Dermis blood vessel endothelial cell (primary cell): ENCODE results near the gene LYRM9. TPM values are rescaled to one million over a fixed set of nuclear protein-coding genes. Genes with fewer than 3 reads are reported as not detected.
"Not testable (repeated sequence)": the region's sequence is repeated elsewhere in the genome, so short reads cannot be mapped to it uniquely, and the experiment has no call there.

ENCODE experiments used
- DNase-seq: peaks from one replicate; pipeline ENCODE4 v3.0.0; 2010
- total RNA-seq: library from RNA; depleted of rRNA; stranded (reverse); fragments of >200 nt; gene quantifications from 2 replicates; pipeline ENCODE4 v1.2.3, GENCODE V29; 2014

Gene LYRM9
- total RNA-seq, 1 donor from 2014 or later, result 9.4 TPM

DNA sequence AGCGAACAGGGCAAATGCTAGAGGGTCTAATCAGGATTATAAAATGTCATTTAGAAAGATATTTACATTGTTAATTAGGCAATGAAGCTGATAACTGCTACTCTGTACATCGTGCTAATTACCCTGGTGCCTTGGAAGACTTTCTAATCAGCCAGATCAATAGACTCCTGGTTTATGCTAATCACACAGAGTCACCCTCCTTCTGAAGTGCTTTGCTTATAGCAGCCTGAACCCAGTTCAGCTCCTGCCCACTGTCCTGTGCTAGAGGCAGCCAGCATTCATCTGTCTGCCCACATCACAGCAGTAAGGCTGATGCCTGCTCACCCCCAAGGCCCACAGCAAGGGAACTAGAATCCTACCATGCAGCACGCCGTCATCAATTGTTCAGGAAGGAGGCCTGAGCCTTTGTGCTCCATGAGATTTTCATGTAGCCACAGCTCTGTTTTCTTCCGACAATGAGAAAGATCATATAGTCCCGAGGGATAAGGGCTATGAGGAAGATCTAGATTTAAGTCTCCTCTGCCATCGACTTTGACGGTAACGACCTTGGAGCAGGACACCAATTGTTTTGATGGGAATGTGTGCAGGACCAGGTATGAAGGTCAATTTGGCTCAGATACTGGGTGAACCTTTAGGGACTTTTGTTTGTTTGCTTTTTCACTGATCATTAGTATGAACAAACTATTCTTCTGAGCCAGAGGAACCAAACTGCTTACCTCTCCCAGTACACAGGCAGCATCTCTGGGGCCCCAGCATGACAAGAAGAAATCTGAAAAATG, 12.5 kb upstream of the LYRM9 start:
- no peak for DNase-seq

DNA sequence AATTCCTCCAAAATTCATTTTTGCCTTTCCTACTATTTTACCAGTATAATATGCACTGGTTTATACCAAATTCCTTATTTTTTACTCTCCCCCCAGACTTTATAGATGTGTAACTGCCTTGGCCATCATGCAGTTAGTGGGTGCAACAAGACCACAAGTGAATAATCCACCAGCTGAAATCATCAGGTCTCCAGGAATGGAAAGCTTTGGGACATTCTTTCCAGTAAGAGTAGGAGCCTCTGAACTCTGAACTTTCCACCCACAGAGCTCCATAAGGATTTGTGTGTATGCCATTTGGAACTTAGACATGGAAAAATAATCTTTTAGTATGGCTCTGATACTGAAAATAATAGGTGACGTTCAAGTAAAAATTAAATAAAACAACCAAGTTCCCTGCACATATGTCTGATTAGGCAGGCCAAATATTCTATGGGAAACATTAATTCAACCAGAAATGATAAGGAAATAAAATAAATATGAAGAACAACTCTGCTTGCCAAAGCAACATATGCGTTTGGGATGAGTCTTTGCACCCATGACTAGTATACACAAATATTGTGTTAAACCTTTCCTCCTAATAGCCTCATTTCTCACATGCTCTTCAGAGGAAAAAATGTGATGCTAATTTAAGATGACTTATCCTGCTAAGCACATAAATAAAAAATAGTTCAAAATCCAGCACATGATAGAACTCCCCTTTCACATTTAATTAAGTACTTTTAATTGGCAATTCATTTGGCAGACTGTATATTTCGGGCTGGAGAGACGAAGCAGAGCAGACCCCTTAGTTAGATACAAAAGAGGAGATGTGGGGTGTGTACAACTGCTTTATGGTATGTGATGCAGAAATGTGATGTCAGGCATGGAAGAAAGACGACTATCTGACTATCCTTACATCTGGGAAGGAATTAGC, 11.6 kb upstream of the LYRM9 start:
- DNase-seq, result no peak

DNA sequence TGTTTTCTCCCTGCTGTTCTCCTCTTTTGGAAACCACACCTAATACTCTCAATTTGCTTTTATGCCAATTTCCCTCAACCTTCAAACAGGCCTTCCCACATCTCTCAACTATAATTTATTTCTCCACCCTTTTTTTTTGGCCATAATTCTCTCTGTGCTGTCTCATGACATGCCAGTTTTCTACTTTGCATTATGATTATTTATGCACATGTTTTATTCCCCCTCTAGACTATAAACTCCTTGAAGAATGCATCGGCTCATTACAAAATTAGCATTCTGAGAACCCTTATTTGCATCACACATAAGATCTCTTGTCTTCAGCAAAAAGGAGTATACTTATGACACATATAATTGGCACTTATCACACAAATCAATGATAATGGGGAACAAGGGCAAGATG, 10.9 kb upstream of the LYRM9 start:
- DNase-seq, result no peak

DNA sequence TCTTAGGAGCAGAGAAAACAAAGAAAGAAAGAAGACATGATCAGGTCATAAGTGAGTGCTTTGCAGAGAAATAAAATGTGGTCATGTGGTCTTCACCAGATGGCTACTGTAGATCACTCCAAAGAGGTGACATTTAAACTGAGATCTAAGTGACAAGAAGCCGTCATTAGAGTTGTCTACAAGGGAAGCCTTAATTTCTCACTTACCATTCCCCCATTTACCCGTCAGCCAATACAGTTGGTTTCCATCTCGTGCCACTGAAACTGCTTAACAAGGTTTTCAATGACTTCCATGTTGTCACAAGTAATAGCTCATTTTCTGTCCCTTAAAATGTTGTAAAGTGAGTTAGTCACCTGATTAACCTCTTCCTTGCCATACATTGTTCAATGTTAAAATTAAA, 6.4 kb upstream of the LYRM9 start:
- DNase-seq, result no peak

- no peak for DNase-seq
Observed at GRCh38 chr17:27898096-27898495, 4.9 kb upstream of the LYRM9 start.

GRCh38 chr17:27896701-27897100, 3.5 kb upstream of the LYRM9 start:
- no peak for DNase-seq

DNA sequence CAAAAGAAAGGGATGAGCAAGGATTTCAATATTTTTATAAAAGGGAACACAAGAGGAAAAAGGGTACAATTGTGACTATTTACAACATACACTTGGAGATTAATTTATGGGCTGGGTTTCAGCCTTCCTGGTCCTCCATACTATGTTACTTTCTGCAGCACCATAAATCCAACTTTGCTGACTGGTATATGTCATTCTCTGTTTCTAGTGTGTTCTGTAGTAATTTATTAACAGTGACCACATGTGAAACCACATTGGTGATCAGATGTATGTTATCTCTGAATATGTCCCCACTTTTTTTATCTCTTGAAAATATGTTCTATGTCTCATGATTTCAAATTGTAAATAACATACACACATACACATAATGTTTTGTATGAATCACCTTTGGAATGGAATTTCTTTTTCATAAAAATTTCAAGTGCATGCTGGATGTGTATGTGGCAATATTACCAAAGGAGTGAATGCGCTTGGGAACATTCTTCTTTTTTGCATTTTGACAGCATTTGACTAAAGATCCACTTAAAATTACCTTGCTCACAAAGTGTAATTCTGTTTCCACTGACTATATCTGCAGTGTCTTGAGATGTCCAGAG, 2.9 kb upstream of the LYRM9 start:
- DNase-seq, result no peak

- DNase-seq, result no peak
Observed at GRCh38 chr17:27895123-27895895, 2.1 kb upstream of the LYRM9 start.

DNA sequence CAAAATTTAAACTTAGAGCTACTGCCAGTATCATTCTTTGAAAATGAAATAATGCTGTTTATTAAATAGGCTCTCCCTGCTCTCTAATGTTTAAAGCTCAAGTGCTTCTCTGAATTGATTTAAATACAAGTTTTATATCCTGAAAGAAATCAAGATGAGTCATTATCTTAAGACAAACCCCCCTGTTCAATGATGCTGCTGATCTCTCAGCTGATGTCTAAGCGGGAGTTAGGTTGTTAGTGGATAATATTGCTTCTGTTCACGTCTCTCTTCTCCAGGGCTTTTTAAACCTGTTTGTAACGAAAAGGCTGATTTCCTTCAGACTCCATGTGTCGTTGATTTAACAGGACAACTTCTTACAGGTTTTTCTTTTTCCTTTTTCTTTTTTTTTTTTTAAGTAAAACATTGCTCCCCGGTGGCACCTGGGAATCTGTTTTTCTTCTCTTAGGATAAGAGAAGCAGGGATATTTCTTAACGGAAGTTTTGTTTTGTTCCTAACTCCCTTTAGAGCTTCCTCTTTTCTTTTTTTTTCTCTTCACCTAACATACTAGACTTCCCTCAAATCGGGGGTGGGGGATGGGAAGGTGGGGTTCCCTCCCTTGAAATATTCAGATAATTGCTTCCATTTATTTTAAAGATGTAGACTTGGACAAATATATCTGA, 807 bp upstream of the LYRM9 start:
- peak; percentile 28 for DNase-seq

DNA sequence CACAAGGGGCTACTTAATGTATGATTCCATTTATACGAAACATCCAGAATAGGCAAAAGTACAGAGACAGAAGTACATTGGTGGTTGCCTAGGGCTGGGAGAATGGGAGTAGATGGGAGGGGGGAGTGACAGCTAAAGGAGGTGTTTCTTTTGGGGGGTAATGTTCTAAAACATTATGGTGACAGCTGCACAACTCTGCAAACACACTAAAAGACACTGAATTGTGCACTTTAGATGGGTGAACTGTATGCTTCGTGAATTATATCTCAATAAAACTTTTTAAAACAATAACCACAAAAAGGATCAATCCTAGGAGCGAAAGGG, 661 bp downstream of the LYRM9 start:
- no peak for DNase-seq

DNA sequence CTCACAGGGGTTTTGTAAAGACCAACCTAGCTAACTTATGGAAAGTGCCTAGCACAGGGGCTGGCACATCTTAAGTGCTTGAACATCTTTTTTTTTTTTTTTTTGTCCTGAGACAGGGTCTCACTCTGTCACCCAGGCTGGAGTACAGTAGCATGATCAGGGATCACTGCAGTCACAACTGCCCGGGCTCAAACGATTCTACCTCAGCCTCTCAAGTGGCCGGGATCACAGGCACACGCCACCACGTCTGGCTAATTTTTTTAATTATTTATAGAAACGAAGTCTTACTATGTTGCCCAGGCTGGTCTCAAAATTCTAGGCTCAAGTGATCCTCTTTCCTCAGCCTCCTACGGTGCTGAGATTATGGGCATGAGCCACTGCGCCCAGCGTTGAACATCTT, 1.3 kb downstream of the LYRM9 start:
- no peak for DNase-seq

DNA sequence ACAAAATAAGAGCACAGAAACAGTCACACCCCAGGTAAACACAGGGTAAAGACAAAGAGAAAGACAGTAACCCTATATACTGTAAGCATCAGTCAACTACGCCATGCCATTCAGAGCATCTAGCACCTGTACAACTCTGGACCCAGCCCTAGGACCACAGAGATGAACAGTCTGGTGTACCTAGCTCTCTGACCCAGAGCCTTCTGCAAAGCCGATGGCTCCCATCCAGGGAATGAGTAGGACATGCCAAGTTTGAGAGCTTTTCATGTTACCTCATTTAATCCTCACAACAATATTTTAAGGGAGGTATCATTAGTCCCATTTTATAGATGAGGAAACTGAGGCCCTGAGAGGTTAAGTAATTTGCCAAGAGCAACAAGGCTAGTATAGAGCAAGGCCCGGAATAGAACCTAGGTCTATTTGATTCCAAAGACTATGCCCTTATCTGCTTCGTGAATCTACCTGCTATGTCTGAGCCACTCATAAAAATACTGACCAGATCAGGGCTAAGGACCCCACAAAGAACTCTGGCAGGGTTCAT, 3.4 kb downstream of the LYRM9 start:
- no peak for DNase-seq

- peak; percentile 14 for DNase-seq
Observed at GRCh38 chr17:27888945-27889344, 4.2 kb downstream of the LYRM9 start.

DNA sequence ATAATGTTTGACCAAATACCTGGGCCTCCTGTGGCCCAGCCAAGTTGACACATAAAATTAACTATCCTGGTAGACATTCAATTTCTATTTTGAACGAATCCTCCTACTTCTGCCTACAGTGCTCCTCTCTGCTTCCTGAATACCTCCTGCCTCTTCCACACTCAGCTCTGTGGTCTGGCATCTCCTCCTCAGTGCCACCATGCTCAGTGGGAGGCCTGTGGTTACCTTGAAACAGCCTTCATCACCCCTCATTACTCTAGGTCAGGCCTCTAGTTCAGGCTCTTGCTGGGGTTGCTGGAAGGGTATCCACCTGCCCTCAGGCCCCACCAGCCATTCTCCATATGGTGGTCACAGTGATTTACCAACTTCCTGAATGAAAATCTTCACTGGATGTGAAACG, 5.1 kb downstream of the LYRM9 start:
- no peak for DNase-seq

- DNase-seq, result not testable (repeated sequence)
Observed at GRCh38 chr17:27886348-27886906, 6.7 kb downstream of the LYRM9 start.

DNA sequence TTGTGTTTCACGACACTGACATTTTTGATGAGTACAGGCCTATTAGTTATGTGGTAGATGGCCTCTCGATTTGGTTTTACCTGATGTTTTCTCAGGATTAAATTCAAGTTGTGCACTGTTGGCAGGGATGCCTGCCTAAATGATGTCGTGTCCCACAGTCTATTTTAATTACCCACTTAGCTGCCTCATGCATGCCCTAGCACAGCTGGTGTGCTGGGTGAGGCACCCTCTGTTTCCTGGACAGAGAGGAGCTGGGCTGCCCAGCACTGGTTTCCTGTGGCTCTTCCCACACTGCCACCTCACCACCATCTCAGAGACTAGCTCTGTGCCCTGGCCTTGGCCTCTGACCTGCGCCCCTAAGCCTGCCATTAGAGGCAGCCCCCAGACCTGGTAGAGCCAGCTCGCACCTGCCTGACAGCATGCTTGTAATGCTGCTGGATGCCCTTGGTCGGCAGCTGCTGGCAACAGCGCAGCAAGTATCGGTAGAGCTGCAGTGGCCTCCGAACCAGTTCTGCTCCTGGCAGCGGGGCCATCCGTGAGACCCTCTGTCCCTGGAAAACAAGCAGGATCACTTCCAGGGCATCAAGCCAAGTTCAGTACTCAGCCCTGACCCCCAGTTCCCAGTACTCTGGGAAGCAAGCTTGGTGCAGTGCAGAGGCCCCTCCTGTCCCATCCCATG, 10.9 kb downstream of the LYRM9 start:
- no peak for DNase-seq

DNA sequence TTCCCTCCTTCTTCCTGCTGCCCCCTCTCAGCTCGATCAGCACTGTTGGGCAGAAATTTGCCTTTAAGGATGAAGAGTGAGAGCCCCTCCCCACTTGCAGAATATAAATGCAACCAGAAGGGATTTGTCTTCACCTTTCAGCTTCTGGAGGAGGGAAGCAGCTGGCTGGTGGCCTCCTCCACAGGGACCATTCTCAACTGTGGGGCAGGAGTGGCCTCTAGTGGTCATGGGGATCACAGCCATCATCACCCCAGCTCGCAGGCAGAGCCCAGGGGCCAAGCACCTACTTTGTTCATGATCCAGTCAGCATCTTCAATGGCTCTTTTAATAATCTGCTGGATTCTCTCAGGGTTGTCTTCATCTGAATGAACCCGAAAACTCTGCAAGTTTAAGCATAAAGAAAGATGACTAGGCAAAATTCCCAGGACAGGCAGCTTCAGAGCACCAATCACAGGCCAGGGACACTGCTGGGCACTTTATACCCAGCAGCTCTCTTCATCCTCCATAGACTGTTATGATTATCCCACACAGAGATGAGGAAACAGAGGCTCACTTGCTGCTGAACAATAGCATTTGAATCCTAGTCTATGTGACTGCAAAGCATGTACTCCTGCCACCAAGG, 13.1 kb downstream of the LYRM9 start:
- DNase-seq, result peak; percentile 85

- no peak for DNase-seq
Observed at GRCh38 chr17:27878776-27879562, 14.2 kb downstream of the LYRM9 start.

DNA sequence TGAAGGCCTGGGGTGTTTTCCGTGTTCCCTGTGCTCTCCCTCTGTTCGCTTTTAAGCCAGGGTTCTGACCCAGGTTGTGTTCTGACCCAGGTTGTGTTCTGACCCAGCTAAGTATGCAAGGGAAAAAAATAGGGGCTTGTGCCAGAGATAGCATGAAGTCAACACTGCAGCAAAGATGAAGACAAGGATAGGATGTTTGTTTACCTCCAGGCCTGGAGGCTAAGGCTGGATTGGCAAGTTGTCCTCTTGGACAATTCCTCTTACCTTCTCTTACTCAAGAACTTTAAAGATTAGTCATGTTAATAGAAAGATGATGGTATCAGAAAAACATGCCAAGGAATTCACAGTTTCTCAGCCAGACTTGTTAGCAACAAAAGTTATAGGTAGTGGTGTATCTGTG, 19.4 kb downstream of the LYRM9 start:
- no peak for DNase-seq

DNA sequence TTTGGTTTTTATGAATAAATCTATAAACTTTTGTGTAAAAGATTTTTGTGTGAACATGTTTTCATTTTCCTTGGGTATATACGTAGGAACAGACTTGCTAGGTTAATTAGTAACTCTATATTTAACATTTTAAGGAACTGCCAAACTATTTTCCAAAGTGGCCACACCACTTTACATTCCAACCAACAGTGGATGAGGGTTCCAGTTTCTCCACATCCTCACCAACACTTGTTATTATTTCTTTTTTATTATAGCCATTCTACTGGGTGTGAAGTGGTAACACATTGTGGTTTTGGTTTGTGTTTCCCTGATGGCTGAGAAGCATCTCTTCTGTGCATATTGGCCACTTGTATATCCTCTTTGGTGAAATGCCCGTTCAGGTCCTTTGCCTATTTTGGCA, 20.0 kb downstream of the LYRM9 start:
- no peak for DNase-seq
